Chondrocyte (in vitro differentiated cells): ENCODE data around the gene PADI6. TPM values are rescaled to one million over a fixed set of nuclear protein-coding genes. Genes with fewer than 3 reads are reported as not detected.

Source experiments
- DNase-seq: peaks from one replicate; pipeline ENCODE4 v3.0.0; 2021; ENCODE audit warnings: mixed read lengths, low spot score
- H3K27ac Mint-ChIP-seq: one replicate; pipeline ENCODE4 v1.8.0; 2021; ENCODE audit warnings: mild to moderate bottlenecking, moderate library complexity, mixed read lengths; ENCODE audit not compliant: unreplicated experiment
- H3K27me3 Mint-ChIP-seq: 2 replicates; pipeline ENCODE4 v1.8.0; 2021; ENCODE audit warnings: low read depth, mixed read lengths
- H3K36me3 Mint-ChIP-seq: 2 replicates; pipeline ENCODE4 v1.8.0; 2021; ENCODE audit warnings: low read depth, mixed read lengths
- H3K4me1 Mint-ChIP-seq: 2 replicates; pipeline ENCODE4 v1.8.0; 2021; ENCODE audit warnings: low read depth, mild to moderate bottlenecking, mixed read lengths
- H3K4me3 Mint-ChIP-seq: one replicate; pipeline ENCODE4 v1.8.0; 2021; ENCODE audit warnings: mild to moderate bottlenecking, moderate library complexity, mixed read lengths; ENCODE audit not compliant: unreplicated experiment
- H3K9me3 Mint-ChIP-seq: 2 replicates; pipeline ENCODE4 v1.8.0; 2021; ENCODE audit warnings: low read depth, mixed read lengths
- CTCF ChIP-seq: fragments of 200-600 bp; sonication (generic); IDR thresholded peaks from 2 replicates; pipeline ENCODE4 v1.5.0; 2021; ENCODE audit warnings: antibody characterized with exemption, mild to moderate bottlenecking, moderate library complexity
- total RNA-seq: library from RNA; stranded (reverse); gene quantifications from 3 replicates; pipeline ENCODE4 v1.2.1, GENCODE V29; 2021

Gene PADI6
- total RNA-seq, 1 donor from 2014 or later, result not detected

GRCh38 chr1:17359031-17359430 is 13.0 kb upstream of the PADI6 start:
- TF ChIP-seq CTCF, result no peak
- H3K27ac Mint-ChIP-seq, result no peak overlapping the region
- DNase-seq, result no peak
- no peak overlapping the region for H3K4me3 Mint-ChIP-seq
- H3K4me1 Mint-ChIP-seq, result no peaks in the 10 kb centered on the region
- peaks cover 5% of the 10 kb centered on the region for H3K27me3 Mint-ChIP-seq
- H3K9me3 Mint-ChIP-seq, result peaks cover 2% of the 10 kb centered on the region
- no peaks in the 10 kb centered on the region for H3K36me3 Mint-ChIP-seq

- no peak overlapping the region for H3K27ac Mint-ChIP-seq
- no peak overlapping the region for H3K4me3 Mint-ChIP-seq
- H3K36me3 Mint-ChIP-seq, result no peaks in the 10 kb centered on the region
- no peak for DNase-seq
- peaks cover 6% of the 10 kb centered on the region for H3K27me3 Mint-ChIP-seq
- no peak for TF ChIP-seq CTCF
- H3K4me1 Mint-ChIP-seq, result no peaks in the 10 kb centered on the region
- peaks cover 8% of the 10 kb centered on the region for H3K9me3 Mint-ChIP-seq
These were observed 12.2 kb upstream of the PADI6 start for GRCh38 chr1:17359808-17360207.

- Mint-ChIP-seq H3K9me3 (peaks cover 8% of the 10 kb centered on the region), H3K27ac (no peak overlapping the region), H3K4me1 (no peaks in the 10 kb centered on the region), H3K27me3 (peaks cover 5% of the 10 kb centered on the region), H3K4me3 (no peak overlapping the region), H3K36me3 (no peaks in the 10 kb centered on the region)
- no peak for TF ChIP-seq CTCF
- DNase-seq, result no peak
These were observed 11.6 kb upstream of the PADI6 start for GRCh38 chr1:17360272-17360956.

GRCh38 chr1:17361687-17362086 is 10.3 kb upstream of the PADI6 start:
- Mint-ChIP-seq H3K27me3 (peaks cover 11% of the 10 kb centered on the region), H3K4me1 (no peaks in the 10 kb centered on the region), H3K36me3 (no peaks in the 10 kb centered on the region), H3K9me3 (peaks cover 8% of the 10 kb centered on the region), H3K27ac (no peak overlapping the region), H3K4me3 (no peak overlapping the region)
- no peak for TF ChIP-seq CTCF
- DNase-seq, result no peak

- peaks cover 15% of the 10 kb centered on the region for H3K27me3 Mint-ChIP-seq
- peaks cover 8% of the 10 kb centered on the region for H3K9me3 Mint-ChIP-seq
- H3K36me3 Mint-ChIP-seq, result no peaks in the 10 kb centered on the region
- no peak for DNase-seq
- no peak for TF ChIP-seq CTCF
- no peak overlapping the region for H3K27ac Mint-ChIP-seq
- H3K4me3 Mint-ChIP-seq, result no peak overlapping the region
- no peaks in the 10 kb centered on the region for H3K4me1 Mint-ChIP-seq
These were observed 8.6 kb upstream of the PADI6 start for GRCh38 chr1:17363351-17363750.
